Gastrocnemius medialis (tissue), 4 donors: ENCODE measurements around the gene ZBP1. TPM values are rescaled to one million over a fixed set of nuclear protein-coding genes. Genes with fewer than 3 reads are reported as not detected.

Source experiments
- ATAC-seq, 2 donors: fragments of 150-250 bp; one replicate each; pipeline ENCODE4 v1.9.1; 2016
- DNase-seq, 2 donors: peaks; one replicate each; pipeline ENCODE4 v3.0.0-alpha.2; 2019
- H3K27ac ChIP-seq, 4 donors: fragments of 200-600 bp; sonication (generic); 1 replicate in 1 of 4; 2 replicates in 3 of 4; pipeline ENCODE4 v1.5.1; 2016 to 2018; ENCODE audit warnings: mild to moderate bottlenecking in 2 of 4, moderate library complexity in 1 of 4
- H3K27me3 ChIP-seq, 3 donors: fragments of 200-600 bp; sonication (generic) in 2 of 3; 1 replicate in 1 of 3; 2 replicates in 2 of 3; pipeline versions ENCODE4 v1.5.1 to v1.6.0; 2016 to 2019; ENCODE audit warnings: mild to moderate bottlenecking in 1 of 3, moderate library complexity in 1 of 3
- H3K36me3 ChIP-seq, 2 donors: fragments of 200-600 bp; sonication (generic) in 1 of 2; one replicate each; pipeline ENCODE4 v1.5.1; 2017 to 2018
- H3K4me1 ChIP-seq, 2 donors: fragments of 200-600 bp; sonication (generic) in 1 of 2; one replicate each; pipeline ENCODE4 v1.5.1; 2016 to 2017; ENCODE audit warnings: mild to moderate bottlenecking in 2 of 2
- H3K4me3 ChIP-seq, 4 donors: fragments of 200-600 bp; sonication (generic) in 3 of 4; 1 replicate in 1 of 4; 2 replicates in 3 of 4; pipeline ENCODE4 v1.5.1; 2016 to 2019; ENCODE audit warnings: mild to moderate bottlenecking in 2 of 4
- H3K9me3 ChIP-seq, 3 donors: fragments of 200-600 bp; sonication (generic) in 2 of 3; 1 replicate in 1 of 3; 2 replicates in 2 of 3; pipeline ENCODE4 v1.5.1; 2016 to 2019
- POLR2A ChIP-seq, 2 donors: fragments of 450-650 bp; IDR thresholded peaks; one replicate each; pipeline ENCODE4 v1.6.1; 2017; ENCODE audit warnings: antibody characterized with exemption in 2 of 2, mild to moderate bottlenecking in 2 of 2, moderate library complexity in 2 of 2
- in situ Hi-C, 4 donors: fragments of 200-750 bp; cut with MboI; loops; one replicate each; pipeline versions ENCODE4 v1.15.0 to v1.8.0; 2017; ENCODE audit warnings: low sequenced_read_pairs in 4 of 4
- intact Hi-C: fragments of 100-400 bp; cut with DNase I; formaldehyde crosslinking; loops from one replicate; pipeline ENCODE4 v1.15.1; 2023; ENCODE audit warnings: low total_unique reads
- total RNA-seq, 4 donors: library from RNA; depleted of rRNA; stranded (reverse); fragments of >200 nt; gene quantifications; one replicate each; pipeline versions ENCODE4 v1.1.0 to v1.2.3, GENCODE V29; 2016
- TF ChIP-seq, protein P1 (sequence below), 5 experiments: fragments of 450-650 bp in 3 of 5; fragments of 200-600 bp in 2 of 5; sonication (generic) in 2 of 5; IDR thresholded peaks in 4 of 5; conservative IDR thresholded peaks in 1 of 5; 1 replicate in 4 of 5; 2 replicates in 1 of 5; pipeline ENCODE4 v1.5.1; 2016 to 2019; ENCODE audit warnings: antibody characterized with exemption in 5 of 5, mild to moderate bottlenecking in 3 of 5, moderate library complexity in 3 of 5

ZBP1 gene
- total RNA-seq, 4 donors from 2014 or later = not detected

DNA sequence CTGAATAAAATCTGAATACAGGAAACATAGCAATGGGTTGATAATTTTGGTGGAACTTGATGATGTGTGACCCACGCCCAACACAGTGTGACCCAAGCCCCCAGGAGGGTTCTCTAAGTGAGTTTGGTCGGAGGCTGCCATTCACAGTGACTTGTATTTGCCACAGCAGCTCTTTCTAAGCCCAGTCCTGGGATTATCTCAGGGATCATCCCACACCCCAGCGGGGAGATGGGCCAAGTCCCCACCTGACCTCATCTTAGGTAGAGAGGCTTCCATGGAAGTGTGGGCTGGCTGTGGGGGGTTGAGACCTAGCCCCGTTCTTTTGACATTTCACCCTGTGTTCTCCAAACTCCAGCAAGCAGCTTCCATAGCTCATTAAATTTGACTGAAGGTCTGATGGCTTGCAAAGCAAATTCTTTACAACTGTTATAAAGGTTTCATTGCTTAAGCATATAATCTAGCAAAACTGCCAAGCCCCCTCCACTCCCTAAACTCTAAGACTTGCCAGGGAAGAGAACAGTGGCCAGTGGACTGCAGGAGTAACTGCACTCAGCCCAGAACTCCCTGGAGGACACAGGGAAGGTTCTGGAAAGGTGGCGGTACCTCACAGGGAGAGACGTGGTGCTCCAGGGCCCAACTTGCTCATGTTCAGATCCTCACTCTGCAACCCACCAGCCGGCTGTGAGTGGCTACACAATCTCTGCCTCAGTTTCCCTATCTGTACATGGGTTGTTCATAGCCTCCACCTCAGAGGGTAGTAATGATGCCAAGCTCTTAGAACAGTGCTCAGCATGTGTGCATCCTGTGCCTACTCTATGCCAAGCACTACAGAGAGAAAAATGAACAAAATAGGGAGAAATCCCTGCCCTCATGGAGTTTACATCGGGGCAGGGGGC lies 60.3 kb downstream of the ZBP1 start:
- DNase-seq (no peak), ATAC-seq (no peak)
- Histone ChIP-seq H3K27me3 (peaks cover 0 to 8% (median 3%) of the 10 kb centered on the region in 3 donors), H3K27ac (no peak overlapping the region), H3K9me3 (no peaks in the 10 kb centered on the region), H3K4me3 (no peak overlapping the region), H3K36me3 (no peaks in the 10 kb centered on the region), H3K4me1 (no peaks in the 10 kb centered on the region)
- intact Hi-C loops = no loop called here
- TF ChIP-seq POLR2A (IDR thresholded peaks at IDR 0.05) = no peak
- TF ChIP-seq, protein P1, sequence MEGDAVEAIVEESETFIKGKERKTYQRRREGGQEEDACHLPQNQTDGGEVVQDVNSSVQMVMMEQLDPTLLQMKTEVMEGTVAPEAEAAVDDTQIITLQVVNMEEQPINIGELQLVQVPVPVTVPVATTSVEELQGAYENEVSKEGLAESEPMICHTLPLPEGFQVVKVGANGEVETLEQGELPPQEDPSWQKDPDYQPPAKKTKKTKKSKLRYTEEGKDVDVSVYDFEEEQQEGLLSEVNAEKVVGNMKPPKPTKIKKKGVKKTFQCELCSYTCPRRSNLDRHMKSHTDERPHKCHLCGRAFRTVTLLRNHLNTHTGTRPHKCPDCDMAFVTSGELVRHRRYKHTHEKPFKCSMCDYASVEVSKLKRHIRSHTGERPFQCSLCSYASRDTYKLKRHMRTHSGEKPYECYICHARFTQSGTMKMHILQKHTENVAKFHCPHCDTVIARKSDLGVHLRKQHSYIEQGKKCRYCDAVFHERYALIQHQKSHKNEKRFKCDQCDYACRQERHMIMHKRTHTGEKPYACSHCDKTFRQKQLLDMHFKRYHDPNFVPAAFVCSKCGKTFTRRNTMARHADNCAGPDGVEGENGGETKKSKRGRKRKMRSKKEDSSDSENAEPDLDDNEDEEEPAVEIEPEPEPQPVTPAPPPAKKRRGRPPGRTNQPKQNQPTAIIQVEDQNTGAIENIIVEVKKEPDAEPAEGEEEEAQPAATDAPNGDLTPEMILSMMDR (IDR thresholded peaks at IDR 0.05 in 4 of 5, conservative IDR thresholded peaks at IDR 0.05 in 1 of 5) = no peak
- in situ Hi-C loops = no loop called here

DNA sequence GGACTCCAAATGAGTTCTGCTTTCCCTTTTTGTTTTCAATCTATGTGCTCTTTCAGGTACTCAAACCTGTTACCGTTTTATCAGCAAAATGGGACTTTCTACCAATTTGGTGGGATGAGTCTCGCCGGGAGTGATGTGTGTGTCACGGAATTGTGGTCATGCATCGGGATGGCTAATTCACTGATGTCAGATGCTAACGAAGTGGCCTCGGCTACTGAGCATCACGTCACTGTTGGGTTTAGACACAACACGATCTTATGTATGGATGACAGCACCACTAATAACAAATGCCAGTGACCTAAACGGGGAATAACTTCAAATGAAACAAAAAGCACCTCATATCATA lies 61.0 kb downstream of the ZBP1 start:
- Histone ChIP-seq H3K4me1 (no peaks in the 10 kb centered on the region), H3K27me3 (peaks cover 0 to 8% (median 3%) of the 10 kb centered on the region in 3 donors), H3K27ac (no peak overlapping the region), H3K4me3 (no peak overlapping the region), H3K9me3 (no peaks in the 10 kb centered on the region), H3K36me3 (no peaks in the 10 kb centered on the region)
- ATAC-seq (no peak), DNase-seq (no peak)
- TF ChIP-seq POLR2A (IDR thresholded peaks at IDR 0.05) = no peak
- TF ChIP-seq, protein P1 (IDR thresholded peaks at IDR 0.05 in 4 of 5, conservative IDR thresholded peaks at IDR 0.05 in 1 of 5) = no peak
- in situ Hi-C loops = no loop called here
- intact Hi-C loops = no loop called here

DNA sequence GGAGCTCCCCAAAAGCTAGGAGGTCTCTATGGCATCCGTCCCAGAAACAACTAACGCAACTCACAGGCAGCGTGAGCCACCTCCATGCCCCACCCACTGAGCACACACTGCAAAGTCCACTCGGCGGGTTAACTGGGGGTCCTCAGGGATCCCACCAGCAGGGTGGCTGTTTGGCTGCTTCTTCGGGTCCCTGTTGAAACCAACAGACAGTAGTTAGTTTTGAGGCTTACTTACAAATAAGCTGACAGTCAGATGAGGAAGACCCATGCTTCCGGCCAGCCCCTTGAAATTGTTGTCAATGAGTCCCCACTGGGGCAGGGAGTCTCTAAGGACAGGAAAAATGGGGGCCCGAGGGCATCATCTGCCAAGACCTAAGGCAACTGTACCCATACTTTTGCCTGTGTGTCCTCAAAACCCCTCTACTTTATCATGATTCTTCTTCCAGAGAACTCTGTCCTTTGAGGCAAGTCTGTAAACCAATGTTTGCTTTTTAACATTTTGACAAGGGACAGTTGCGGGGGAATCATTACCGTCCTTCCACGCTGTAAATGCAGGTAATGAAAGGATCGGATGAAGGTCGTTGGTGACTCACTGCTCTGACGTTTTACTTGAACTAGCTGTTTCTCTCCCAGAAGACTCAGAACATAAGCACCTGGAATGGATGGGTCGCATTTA lies 61.5 kb downstream of the ZBP1 start:
- intact Hi-C loops = no loop called here
- ATAC-seq (no peak), DNase-seq (no peak)
- Histone ChIP-seq H3K4me1 (peaks cover 0 to 2% of the 10 kb centered on the region in 2 donors), H3K4me3 (no peak overlapping the region), H3K27me3 (peaks cover 0 to 8% (median 3%) of the 10 kb centered on the region in 3 donors), H3K27ac (no peak overlapping the region), H3K9me3 (no peaks in the 10 kb centered on the region), H3K36me3 (no peaks in the 10 kb centered on the region)
- TF ChIP-seq, protein P1 (IDR thresholded peaks at IDR 0.05 in 4 of 5, conservative IDR thresholded peaks at IDR 0.05 in 1 of 5) = no peak
- TF ChIP-seq POLR2A (IDR thresholded peaks at IDR 0.05) = no peak
- in situ Hi-C loops = no loop called here

DNA sequence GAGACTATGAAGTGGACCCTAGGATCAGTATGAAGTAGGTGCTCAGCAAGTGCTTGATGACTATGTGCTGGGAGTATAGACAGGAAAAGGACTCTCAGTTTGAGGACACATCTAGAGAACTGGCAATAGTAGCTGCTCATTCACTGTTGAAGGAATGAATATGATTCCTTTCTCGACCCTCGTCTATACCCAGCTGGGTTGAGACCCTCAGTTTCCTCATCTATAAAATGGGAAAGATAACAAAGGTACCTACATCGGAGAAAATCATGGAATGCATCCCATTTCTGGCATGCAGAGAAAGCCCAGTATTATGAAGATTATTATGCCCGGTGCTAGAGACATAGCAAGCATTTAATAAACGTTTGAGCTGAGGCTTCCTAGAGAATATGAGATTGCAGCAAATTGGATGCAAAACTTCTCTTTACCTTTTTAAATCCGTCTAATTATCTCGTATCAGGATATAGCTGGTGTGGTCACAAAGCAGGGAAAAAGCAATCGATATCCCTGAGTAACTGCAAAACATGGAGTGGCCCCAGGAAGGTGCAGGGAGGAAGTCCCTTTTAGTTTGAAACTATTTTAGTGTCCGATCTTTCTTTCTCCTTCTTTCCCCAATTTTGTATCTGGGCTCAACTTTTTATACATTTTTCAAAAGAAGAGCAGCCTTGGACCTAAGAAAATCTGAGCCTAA lies 62.2 kb downstream of the ZBP1 start:
- Histone ChIP-seq H3K4me3 (no peak overlapping the region), H3K9me3 (no peaks in the 10 kb centered on the region), H3K27me3 (peaks cover 0 to 8% (median 3%) of the 10 kb centered on the region in 3 donors), H3K36me3 (no peaks in the 10 kb centered on the region), H3K27ac (no peak overlapping the region), H3K4me1 (peaks cover 0 to 9% of the 10 kb centered on the region in 2 donors)
- DNase-seq = no peak
- intact Hi-C loops (no loop called here), in situ Hi-C loops (no loop called here)
- no peak for ATAC-seq
- TF ChIP-seq POLR2A (IDR thresholded peaks at IDR 0.05) = no peak
- TF ChIP-seq, protein P1 (IDR thresholded peaks at IDR 0.05 in 4 of 5, conservative IDR thresholded peaks at IDR 0.05 in 1 of 5) = no peak
